ENCODE results near the gene YJEFN3. TPM values are rescaled to one million over a fixed set of nuclear protein-coding genes. Genes with fewer than 3 reads are reported as not detected.

Gene YJEFN3
- total RNA-seq, 4 donors from 2014 or later, result 0.08 to 0.57 (median 0.15) TPM

- TF ChIP-seq CTCF (IDR thresholded peaks at IDR 0.05) (no peak), POLR2A (IDR thresholded peaks at IDR 0.05) (no peak)
- intact Hi-C loops (cut with DNase I), result no loop called here
- H3K27me3 ChIP-seq, result peaks cover 0 to 77% (median 28%) of the 10 kb centered on the region in 4 donors
- WGBS, 2 donors, result 21% methylated on average over 2 of the region's 56 CpGs; no CpG with 5 or more reads in 1 of the 2 donors
- H3K4me1 ChIP-seq, result peaks cover 20 to 43% (median 34%) of the 10 kb centered on the region in 3 donors
- H3K4me3 ChIP-seq, result peak within 1 kb of the TSS in 3 of 4 donors; percentile 25 to 57 (median 38)
- DNase-seq, result no peak
- H3K27ac ChIP-seq, result no peak within 1 kb of the TSS
- peaks cover 0 to 4% (median 0%) of the 10 kb centered on the region in 3 donors for H3K9me3 ChIP-seq
- H3K36me3 ChIP-seq, result no peaks in the 10 kb centered on the region
Measured at GRCh38 chr19:19538061-19538784, 9.5 kb downstream of the YJEFN3 start, which contains the start of gene CILP2. CILP2 (plus strand) TSS chr19:19538265; CDS start chr19:19538350, 85 bp downstream.

GRCh38 chr19:19538785-19539166 is 10.1 kb downstream of the YJEFN3 start:
- peaks cover 0 to 83% (median 28%) of the 10 kb centered on the region in 4 donors for H3K27me3 ChIP-seq
- H3K4me1 ChIP-seq, result peaks cover 20 to 43% (median 34%) of the 10 kb centered on the region in 3 donors
- DNase-seq, result no peak
- no peak overlapping the region for H3K27ac ChIP-seq
- H3K4me3 ChIP-seq, result peak overlapping the region in 1 of 4 donors; percentile 38
- TF ChIP-seq POLR2A (IDR thresholded peaks at IDR 0.05) (no peak), CTCF (IDR thresholded peaks at IDR 0.05) (no peak)
- H3K36me3 ChIP-seq, result no peaks in the 10 kb centered on the region
- intact Hi-C loops (cut with DNase I), result no loop called here
- 35 to 47% methylated on average over 3 to 5 of the region's 7 CpGs for WGBS, 2 donors
- peaks cover 0 to 4% (median 0%) of the 10 kb centered on the region in 3 donors for H3K9me3 ChIP-seq

GRCh38 chr19:19539698-19540063 is 11.0 kb downstream of the YJEFN3 start:
- no peak for DNase-seq
- no peak overlapping the region for H3K4me3 ChIP-seq
- WGBS, 2 donors, result 40 to 44% methylated on average over 1 to 3 of the region's 19 CpGs
- no peaks in the 10 kb centered on the region for H3K36me3 ChIP-seq
- H3K4me1 ChIP-seq, result peaks cover 20 to 43% (median 34%) of the 10 kb centered on the region in 3 donors
- TF ChIP-seq CTCF (IDR thresholded peaks at IDR 0.05) (no peak), POLR2A (IDR thresholded peaks at IDR 0.05) (no peak)
- H3K27ac ChIP-seq, result no peak overlapping the region
- peaks cover 0 to 4% (median 0%) of the 10 kb centered on the region in 3 donors for H3K9me3 ChIP-seq
- intact Hi-C loops (cut with DNase I), result loop anchor here (10.0 kb wide), 1 partner anchor 735 kb away; no protein-coding TSS in a partner anchor
- H3K27me3 ChIP-seq, result peaks cover 0 to 92% (median 28%) of the 10 kb centered on the region in 4 donors

- WGBS, 2 donors, result 38% methylated on average over 2 of the region's 74 CpGs; no CpG with 5 or more reads in 1 of the 2 donors
- Histone ChIP-seq H3K36me3 (no peaks in the 10 kb centered on the region), H3K27me3 (peaks cover 0 to 97% (median 28%) of the 10 kb centered on the region in 4 donors), H3K4me1 (peaks cover 20 to 43% (median 34%) of the 10 kb centered on the region in 3 donors), H3K4me3 (peak overlapping the region in 3 of 4 donors; percentile 22 to 54 (median 27)), H3K27ac (no peak overlapping the region), H3K9me3 (peaks cover 0 to 4% (median 0%) of the 10 kb centered on the region in 3 donors)
- intact Hi-C loops (cut with DNase I), result loop anchor here (10.0 kb wide), 1 partner anchor 735 kb away; no protein-coding TSS in a partner anchor
- DNase-seq, result no peak
- TF ChIP-seq POLR2A (IDR thresholded peaks at IDR 0.05) (no peak), CTCF (IDR thresholded peaks at IDR 0.05) (no peak)
Measured at GRCh38 chr19:19540064-19540714, 11.5 kb downstream of the YJEFN3 start.

All from esophagus squamous epithelium (tissue), 5 donors.